Adrenal gland (tissue), 12 donors: ENCODE results near the gene NFATC4. TPM values are rescaled to one million over a fixed set of nuclear protein-coding genes. Genes with fewer than 3 reads are reported as not detected.

Experiments used
- DNase-seq, 7 donors: peaks; one replicate each; pipeline ENCODE4 v3.0.0-alpha.2; 2019 to 2020
- H3K27ac ChIP-seq, 5 donors: fragments of 200-600 bp; sonication (generic) in 4 of 5; 1 replicate in 3 of 5; 2 replicates in 2 of 5; pipeline versions ENCODE4 v1.5.1 to v1.8.0; 2016 to 2020; ENCODE audit warnings: mild to moderate bottlenecking in 1 of 5
- H3K27me3 ChIP-seq: fragments of 200-600 bp; 2 replicates; pipeline ENCODE4 v1.8.0; 2021
- H3K36me3 ChIP-seq, 2 donors: fragments of 200-600 bp; replicated peaks in 1 of 2; 1 replicate in 1 of 2; 2 replicates in 1 of 2; pipeline versions ENCODE4 v1.5.1 to v1.8.0; 2018 to 2022
- H3K4me1 ChIP-seq, 2 donors: fragments of 200-600 bp; replicated peaks in 1 of 2; 1 replicate in 1 of 2; 2 replicates in 1 of 2; pipeline versions ENCODE4 v1.5.1 to v1.8.0; 2018 to 2021
- H3K4me3 ChIP-seq, 4 donors: fragments of 200-600 bp; sonication (generic) in 3 of 4; one replicate each; pipeline ENCODE4 v1.5.1; 2016 to 2018
- H3K9me3 ChIP-seq, 3 donors: fragments of 200-600 bp; sonication (generic) in 1 of 3; replicated peaks in 1 of 3; 1 replicate in 2 of 3; 2 replicates in 1 of 3; pipeline versions ENCODE4 v1.5.1 to v1.8.0; 2016 to 2021
- POLR2A ChIP-seq, 2 donors: fragments of 450-650 bp; IDR thresholded peaks; one replicate each; pipeline ENCODE4 v1.6.1; 2017; ENCODE audit warnings: antibody characterized with exemption in 2 of 2, mild to moderate bottlenecking in 2 of 2, moderate library complexity in 1 of 2
- WGBS, 4 donors: extraction: QIAGEN DNeasy Blood & Tissue Kit in 2 of 4; methylation state at CpG; one replicate each; pipeline versions ENCODE4 v1.1.5 to v1.1.7; 2013 to 2017; 5-methylcytosine and 5-hydroxymethylcytosine counted together
- intact Hi-C, 2 donors: fragments of 100-400 bp; cut with DNase I; formaldehyde crosslinking; loops; one replicate each; pipeline versions ENCODE4 v1.14.1 to v1.15.0; 2022 to 2023
- polyA plus RNA-seq, 3 donors: library from polyadenylated mRNA; stranded (reverse); fragments of 200-250 nt in 2 of 3; fragments of 350-450 nt in 1 of 3; fragmentation: Illumina TruSeq in 1 of 3; extraction: RNeasy Lipid Tissue Mini Kit (QIAGEN cat#74804) in 1 of 3; gene quantifications; one replicate each; pipeline ENCODE4 v1.2.3, GENCODE V29; 2013 to 2014
- total RNA-seq, 9 donors: library from RNA; depleted of rRNA in 4 of 9; stranded (reverse); fragments of >200 nt in 4 of 9; fragments of 120-200 nt in 1 of 9; fragmentation: NEBNext Ultra II Directional in 1 of 9; extraction: Animal tissue kit (Norgen Biotek cat#: 25700) in 1 of 9; gene quantifications; one replicate each; pipeline versions ENCODE4 v1.1.0 to v1.2.4, GENCODE V29; 2013 to 2023
- TF ChIP-seq, protein P1 (sequence below), 6 experiments: fragments of 450-650 bp in 4 of 6; fragments of 200-600 bp in 2 of 6; sonication (generic) in 1 of 6; IDR thresholded peaks; 1 replicate in 5 of 6; 2 replicates in 1 of 6; pipeline versions ENCODE4 v1.5.1 to v1.8.0; 2016 to 2021; ENCODE audit warnings: antibody characterized with exemption in 6 of 6, mild to moderate bottlenecking in 2 of 6, moderate library complexity in 1 of 6
- donor health status: healthy with polysubstance abuse.
- donor health status: Bipolar disorder and iron deficiency.
- donor health status: DM: yes; HTN: yes; CAD: no.
- donor health status: DM: no; HTN: no; CAD: no.
- donor health status: DM: no; HTN: no; CAD: no.
- donor health status: DM: yes; HTN: yes; CAD: no.

The NFATC4 gene
- total and polyA plus RNA-seq, 12 donors = 11.8 to 505 (median 59.8) TPM

GRCh38 chr14:24417832-24418491 lies 50.0 kb downstream of the NFATC4 start:
- Histone ChIP-seq H3K4me3 (no peak overlapping the region), H3K36me3 (peaks cover 0 to 29% of the 10 kb centered on the region in 2 donors), H3K4me1 (peaks cover 5 to 17% of the 10 kb centered on the region in 2 donors), H3K9me3 (no peaks in the 10 kb centered on the region), H3K27me3 (no peaks in the 10 kb centered on the region), H3K27ac (peak overlapping the region in 1 of 5 donors; percentile 67)
- intact Hi-C loops = loop anchor here in 1 of 2 donors (5.0 kb wide), 1 partner anchor 51 kb away; the partner anchor contains the start of gene NFATC4
- TF ChIP-seq, protein P1, sequence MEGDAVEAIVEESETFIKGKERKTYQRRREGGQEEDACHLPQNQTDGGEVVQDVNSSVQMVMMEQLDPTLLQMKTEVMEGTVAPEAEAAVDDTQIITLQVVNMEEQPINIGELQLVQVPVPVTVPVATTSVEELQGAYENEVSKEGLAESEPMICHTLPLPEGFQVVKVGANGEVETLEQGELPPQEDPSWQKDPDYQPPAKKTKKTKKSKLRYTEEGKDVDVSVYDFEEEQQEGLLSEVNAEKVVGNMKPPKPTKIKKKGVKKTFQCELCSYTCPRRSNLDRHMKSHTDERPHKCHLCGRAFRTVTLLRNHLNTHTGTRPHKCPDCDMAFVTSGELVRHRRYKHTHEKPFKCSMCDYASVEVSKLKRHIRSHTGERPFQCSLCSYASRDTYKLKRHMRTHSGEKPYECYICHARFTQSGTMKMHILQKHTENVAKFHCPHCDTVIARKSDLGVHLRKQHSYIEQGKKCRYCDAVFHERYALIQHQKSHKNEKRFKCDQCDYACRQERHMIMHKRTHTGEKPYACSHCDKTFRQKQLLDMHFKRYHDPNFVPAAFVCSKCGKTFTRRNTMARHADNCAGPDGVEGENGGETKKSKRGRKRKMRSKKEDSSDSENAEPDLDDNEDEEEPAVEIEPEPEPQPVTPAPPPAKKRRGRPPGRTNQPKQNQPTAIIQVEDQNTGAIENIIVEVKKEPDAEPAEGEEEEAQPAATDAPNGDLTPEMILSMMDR (IDR thresholded peaks at IDR 0.05) = no peak
- no peak for TF ChIP-seq POLR2A (IDR thresholded peaks at IDR 0.05)
- WGBS, 4 donors = 68 to 71% (median 70%) methylated on average over 6 of the region's 6 CpGs
- peak in 3 of 7 donors; percentile 20 to 51 (median 28) for DNase-seq

DNA sequence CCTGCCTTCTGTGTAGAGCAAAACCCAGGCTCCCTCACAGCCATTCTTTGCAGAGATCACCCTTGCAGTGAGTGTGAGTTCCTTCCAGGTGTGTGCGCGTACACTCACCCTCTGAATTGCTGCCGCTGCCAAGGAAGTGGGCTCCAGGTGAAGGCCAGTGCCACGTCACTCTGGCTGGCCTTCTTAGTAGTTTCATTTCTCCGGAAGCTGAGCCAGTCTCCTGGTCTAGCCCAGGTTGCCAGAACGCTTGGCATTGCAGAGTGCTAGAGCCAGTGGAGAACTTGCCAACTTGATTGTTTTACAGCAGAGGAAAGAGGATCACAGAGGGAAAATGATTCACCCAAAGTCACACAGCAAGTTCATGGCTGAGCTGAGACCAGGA lies 50.5 kb downstream of the NFATC4 start:
- intact Hi-C loops = loop anchor here in 1 of 2 donors (5.0 kb wide), 1 partner anchor 51 kb away; the partner anchor contains the start of gene NFATC4
- Histone ChIP-seq H3K9me3 (no peaks in the 10 kb centered on the region), H3K36me3 (peaks cover 0 to 23% of the 10 kb centered on the region in 2 donors), H3K4me3 (no peak overlapping the region), H3K27me3 (no peaks in the 10 kb centered on the region), H3K27ac (peak overlapping the region in 2 of 5 donors; percentile 38 to 67), H3K4me1 (peaks cover 5 to 17% of the 10 kb centered on the region in 2 donors)
- TF ChIP-seq POLR2A (IDR thresholded peaks at IDR 0.05) = peak in 1 of 2 donors; percentile 9
- TF ChIP-seq, protein P1 (IDR thresholded peaks at IDR 0.05) = no peak
- 17 to 39% (median 34%) methylated on average over 1 to 6 of the region's 6 CpGs for WGBS, 4 donors
- peak; percentile 69 to 89 (median 87) for DNase-seq

- no peaks in the 10 kb centered on the region for H3K9me3 ChIP-seq
- WGBS, 4 donors = 60 to 70% (median 63%) methylated on average over 4 of the region's 4 CpGs
- H3K4me3 ChIP-seq = no peak overlapping the region
- intact Hi-C loops = no loop called here
- no peaks in the 10 kb centered on the region for H3K36me3 ChIP-seq
- TF ChIP-seq POLR2A (IDR thresholded peaks at IDR 0.05) = no peak
- TF ChIP-seq, protein P1 (IDR thresholded peaks at IDR 0.05) = no peak
- H3K27me3 ChIP-seq = no peaks in the 10 kb centered on the region
- DNase-seq = no peak
- H3K27ac ChIP-seq = no peak overlapping the region
- peaks cover 18 to 29% of the 10 kb centered on the region in 2 donors for H3K4me1 ChIP-seq
Observed at GRCh38 chr14:24422261-24422660, 54.3 kb downstream of the NFATC4 start.

GRCh38 chr14:24422694-24423601 lies 55.0 kb downstream of the NFATC4 start:
- H3K4me1 ChIP-seq = peaks cover 18 to 27% of the 10 kb centered on the region in 2 donors
- intact Hi-C loops = no loop called here
- H3K4me3 ChIP-seq = no peak overlapping the region
- no peaks in the 10 kb centered on the region for H3K9me3 ChIP-seq
- TF ChIP-seq, protein P1 (IDR thresholded peaks at IDR 0.05) = no peak
- TF ChIP-seq POLR2A (IDR thresholded peaks at IDR 0.05) = no peak
- no peaks in the 10 kb centered on the region for H3K27me3 ChIP-seq
- peak in 2 of 7 donors; percentile 4 to 12 for DNase-seq
- no peaks in the 10 kb centered on the region for H3K36me3 ChIP-seq
- no peak overlapping the region for H3K27ac ChIP-seq
- 69 to 83% (median 72%) methylated on average over 12 of the region's 12 CpGs for WGBS, 4 donors
